HG03045 (cell line): Measurements from ENCODE around the gene TTC28.

ENCODE experiments used
- ATAC-seq: cut with Tn5 transposase; IDR thresholded peaks from one replicate; pipeline ENCODE4 v1.9.1; 2021; ENCODE audit warnings: mild to moderate bottlenecking, moderate library complexity; ENCODE audit not compliant: unreplicated experiment

The TTC28 gene

DNA sequence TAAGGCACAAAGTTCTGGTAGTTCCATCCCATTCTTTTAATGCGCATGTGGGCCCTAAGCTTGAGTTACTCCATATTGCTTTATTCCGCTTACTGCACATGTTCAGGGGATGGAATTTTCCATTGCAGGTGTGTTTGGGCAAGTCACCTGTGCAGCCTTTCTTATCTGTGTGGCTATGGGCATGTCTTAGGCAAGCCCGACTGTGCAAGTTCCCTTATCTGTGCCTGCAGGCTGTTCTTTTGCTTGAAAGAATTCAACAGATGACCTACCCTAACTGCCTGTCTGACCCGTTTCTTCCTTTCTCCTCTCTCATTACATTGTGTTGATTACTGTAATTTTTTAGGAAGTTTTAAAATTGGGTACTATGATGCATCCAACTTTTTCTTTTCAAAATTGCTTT is 363.6 kb downstream of the TTC28 start:
- no peak for ATAC-seq

DNA sequence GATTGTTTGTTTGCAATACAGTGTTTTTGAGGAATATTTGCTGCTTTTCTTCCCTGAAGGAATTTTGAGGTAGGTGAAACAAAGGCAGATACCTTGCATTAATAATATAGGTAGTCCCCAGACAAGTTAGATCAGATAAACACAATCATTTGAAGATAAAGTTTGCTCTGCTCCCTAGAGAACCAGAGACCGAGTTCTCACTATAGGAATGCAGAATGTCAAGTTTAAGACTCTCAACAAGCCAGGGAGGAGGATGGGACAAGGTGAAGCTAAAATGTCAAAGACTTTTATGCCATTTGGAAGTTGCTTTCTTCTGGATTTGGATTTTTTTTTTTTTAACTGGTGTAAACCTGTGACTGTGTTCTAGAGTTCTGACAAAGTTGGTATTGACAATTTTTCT is 364.7 kb downstream of the TTC28 start:
- ATAC-seq = no peak

- ATAC-seq = no peak
Measured at GRCh38 chr22:28310299-28310698, 369.3 kb downstream of the TTC28 start.

- ATAC-seq = no peak
Measured at GRCh38 chr22:28299753-28300152, 379.9 kb downstream of the TTC28 start.

DNA sequence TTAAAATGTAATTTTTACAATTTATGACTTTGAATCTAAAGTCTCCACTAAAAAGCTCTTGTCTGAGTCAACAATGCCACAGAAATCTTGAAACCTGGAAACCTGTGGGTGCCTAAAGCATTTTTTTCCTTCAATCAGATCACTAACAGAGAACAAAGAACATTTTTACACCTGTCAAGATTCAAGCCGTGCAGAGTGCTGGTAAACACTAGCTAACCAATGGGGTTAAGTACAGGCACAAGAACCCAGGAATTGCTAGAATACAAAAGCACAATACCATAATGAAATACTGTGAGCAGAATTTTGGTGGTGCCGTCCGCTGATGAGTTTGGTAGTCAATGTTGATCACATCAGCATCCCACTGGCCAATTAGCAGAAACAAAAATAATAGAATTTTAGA is 380.3 kb downstream of the TTC28 start:
- ATAC-seq = no peak

DNA sequence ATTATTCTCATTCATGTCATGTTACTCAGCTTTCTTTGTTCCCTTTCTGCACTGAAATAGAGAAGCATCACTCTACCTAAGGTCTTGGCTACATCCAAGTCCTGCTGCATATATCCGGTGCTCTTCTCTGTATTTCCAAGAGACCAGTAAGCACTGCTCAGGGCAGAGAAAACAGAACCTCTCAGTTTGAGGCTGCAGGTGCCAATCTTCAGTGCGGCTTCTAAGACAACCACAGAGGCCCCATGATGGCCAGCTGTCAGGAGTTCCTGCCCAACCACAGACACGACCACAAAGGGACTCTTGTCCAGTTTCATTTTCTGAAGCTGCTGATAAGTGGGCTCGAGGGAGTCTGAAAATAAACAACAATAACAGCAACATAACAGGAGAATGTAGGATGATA is 382.1 kb downstream of the TTC28 start:
- ATAC-seq = peak; percentile 64

DNA sequence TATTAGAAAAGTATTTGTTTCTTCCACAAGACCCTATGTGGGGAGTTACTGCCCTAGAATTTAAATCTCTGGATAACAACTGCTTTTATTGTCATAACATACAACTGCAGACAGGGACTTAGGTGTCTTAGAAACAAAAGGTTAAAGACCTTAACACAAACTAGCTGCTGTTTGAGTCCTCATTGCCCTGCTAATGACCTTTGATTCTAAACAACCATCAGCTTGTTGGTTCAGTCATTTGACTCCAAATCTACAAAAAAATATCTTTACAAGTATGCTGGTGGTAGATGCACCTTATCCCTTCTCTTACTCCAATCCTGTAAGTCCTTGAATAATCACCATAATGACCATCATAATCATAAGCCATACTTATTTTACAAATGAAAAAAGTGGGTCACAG is 383.2 kb downstream of the TTC28 start:
- ATAC-seq = no peak

GRCh38 chr22:28283068-28283654 is 396.5 kb downstream of the TTC28 start:
- ATAC-seq = no peak

GRCh38 chr22:28282405-28283067 is 397.1 kb downstream of the TTC28 start:
- no peak for ATAC-seq

DNA sequence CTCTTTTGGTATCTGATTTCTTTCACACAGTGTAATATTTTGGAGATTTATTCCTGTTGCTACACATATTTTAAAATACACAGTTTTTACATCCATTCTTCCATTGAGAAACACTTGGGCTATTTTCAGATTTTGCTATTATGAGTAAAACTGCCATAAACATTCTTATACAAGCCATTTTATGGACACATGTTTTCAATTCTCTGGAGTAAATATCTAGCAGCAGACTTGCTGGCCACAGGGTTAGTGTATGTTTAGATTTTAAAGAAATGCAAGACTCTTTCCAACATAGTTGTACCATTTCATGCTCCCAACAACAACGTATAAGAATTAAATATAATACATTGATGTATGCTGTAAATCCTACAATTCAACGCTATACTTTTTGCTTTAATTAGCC is 399.8 kb downstream of the TTC28 start:
- no peak for ATAC-seq

- ATAC-seq = no peak
Measured at GRCh38 chr22:28269277-28269676, 410.4 kb downstream of the TTC28 start.

- no peak for ATAC-seq
Measured at GRCh38 chr22:28268850-28269249, 410.8 kb downstream of the TTC28 start.

DNA sequence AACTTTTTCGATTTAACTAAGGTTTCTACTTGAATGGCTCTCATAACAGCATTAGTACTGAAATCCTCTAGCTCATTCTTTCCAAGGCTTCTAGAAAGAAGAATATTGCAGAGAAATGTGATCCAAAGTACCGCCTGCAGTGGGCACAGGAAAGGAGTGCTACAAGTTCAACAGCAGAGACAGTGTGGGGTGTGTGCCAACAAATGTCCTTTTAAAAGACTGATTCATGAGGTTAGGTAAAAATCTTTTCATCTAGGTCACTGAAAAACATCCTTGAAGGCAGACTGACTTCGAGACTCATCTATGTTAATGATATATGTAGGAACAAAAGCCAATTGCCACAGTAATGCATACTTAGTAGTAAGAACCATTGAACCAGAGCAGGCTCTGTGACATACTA is 411.5 kb downstream of the TTC28 start:
- ATAC-seq = no peak

DNA sequence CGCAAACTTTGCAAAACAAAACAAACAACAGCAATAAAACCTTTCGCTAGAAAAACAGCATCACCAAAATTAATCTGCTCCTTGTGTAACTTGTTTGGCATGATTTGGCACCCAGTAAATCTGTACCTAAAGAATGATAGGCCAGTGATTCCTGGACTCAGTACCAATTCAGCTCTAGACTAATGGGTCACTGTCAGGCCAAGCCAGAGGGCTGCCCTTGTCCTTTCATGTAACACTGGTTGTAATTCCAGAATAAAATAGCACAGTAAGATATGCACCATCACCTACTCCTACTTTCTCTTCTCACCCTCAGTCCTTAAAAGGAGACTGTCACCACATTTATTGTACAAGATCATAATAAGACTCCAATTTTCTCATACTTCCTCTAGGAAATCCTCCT is 419.0 kb downstream of the TTC28 start:
- no peak for ATAC-seq

DNA sequence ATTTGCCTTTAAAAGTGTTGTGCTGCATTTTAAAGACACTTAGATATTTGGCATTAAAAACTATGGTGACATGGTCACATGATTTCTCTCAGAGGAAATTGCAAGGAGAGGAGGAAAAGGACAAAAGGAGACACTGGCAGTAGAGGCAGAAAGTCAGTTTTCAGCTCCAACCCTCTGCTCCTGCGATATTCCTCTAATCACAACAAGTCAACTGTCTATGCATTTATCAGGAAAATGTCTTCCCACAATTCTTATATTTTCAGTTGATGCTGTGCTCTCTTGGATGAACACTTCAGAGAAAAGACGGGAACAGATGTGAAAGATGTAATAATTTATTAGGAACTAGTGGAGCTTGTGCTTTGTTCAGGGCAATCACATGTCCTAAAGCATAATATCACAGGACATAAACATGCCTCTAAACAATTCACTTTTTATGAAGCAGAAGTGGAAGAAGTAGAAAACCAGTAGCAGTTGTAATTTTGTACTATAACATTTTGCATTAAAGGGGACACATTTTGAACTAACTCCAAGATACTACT is 419.8 kb downstream of the TTC28 start:
- no peak for ATAC-seq

DNA sequence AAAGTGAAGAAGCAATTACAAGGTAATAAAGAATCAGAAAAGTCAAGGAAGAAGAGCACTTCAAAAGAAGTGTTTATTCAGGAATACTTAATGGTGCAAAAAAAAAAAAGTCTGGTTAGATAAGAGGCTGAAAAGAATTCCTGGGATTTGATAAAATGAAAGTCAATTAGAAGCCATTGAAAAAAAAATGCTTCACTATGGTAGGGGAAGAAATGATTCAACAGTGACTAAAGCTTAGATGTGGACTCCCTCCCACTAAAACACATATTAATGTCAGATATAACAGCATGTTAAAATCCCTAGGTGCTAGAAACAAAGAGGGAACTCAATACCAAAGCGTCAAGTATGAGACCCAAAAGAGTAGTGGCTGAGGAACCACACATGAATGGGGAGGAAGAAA is 425.2 kb downstream of the TTC28 start:
- no peak for ATAC-seq

DNA sequence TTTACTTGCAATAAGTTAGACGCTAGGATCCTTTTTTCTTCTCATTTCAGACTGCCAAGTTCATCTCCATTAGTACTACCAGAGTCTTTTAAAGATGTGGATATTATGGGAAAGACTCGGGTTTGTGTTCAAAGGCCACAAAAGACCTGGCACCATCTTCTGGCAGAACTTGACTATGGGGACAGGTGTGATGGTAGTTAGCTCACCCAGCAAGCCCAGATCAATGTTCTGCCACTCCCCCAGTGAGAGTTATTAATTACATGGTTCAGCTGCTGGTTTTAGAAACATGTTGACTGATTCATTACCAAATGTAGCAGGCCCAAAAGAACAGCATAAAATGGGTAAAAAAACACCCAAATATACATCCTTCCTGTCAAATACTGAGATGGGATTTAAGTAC is 427.1 kb downstream of the TTC28 start:
- ATAC-seq = no peak

DNA sequence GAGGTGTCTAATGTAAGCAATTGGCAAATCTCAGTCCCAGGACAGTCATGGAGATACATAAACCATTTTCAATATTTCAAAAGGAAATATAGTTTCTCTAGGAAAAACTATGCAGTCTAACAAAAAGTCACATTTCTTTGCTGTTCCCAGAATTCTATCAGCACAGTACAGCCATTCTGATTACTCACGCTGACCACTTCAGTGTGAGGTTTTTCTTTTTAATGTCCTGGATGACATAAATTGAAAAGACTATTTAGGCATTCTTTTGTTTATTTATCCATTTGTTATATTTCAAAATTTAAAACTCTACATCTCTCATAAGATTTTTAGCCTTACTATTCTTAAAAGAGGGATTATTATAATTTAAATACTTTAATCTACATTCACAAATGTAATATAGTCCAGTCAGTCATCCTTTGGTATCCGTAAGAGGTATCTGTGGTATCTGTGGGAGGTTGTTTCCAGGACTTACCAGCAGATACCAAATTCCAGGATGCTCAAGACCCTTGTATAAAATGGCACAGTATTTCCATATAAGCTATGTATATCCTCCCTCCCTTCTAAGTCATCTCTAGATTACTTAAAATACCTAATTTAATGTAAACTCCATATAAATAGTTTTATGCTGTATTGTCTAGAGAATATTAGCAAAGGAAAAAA is 429.5 kb downstream of the TTC28 start:
- no peak for ATAC-seq

GRCh38 chr22:28249402-28249801 is 430.2 kb downstream of the TTC28 start:
- no peak for ATAC-seq

- no peak for ATAC-seq
Measured at GRCh38 chr22:28247667-28248363, 431.8 kb downstream of the TTC28 start.

GRCh38 chr22:28247136-28247535 is 432.5 kb downstream of the TTC28 start:
- no peak for ATAC-seq

- no peak for ATAC-seq
Measured at GRCh38 chr22:28246397-28246796, 433.2 kb downstream of the TTC28 start.
